Measurements from ENCODE around the gene CREM. TPM values are rescaled to one million over a fixed set of nuclear protein-coding genes. Genes with fewer than 3 reads are reported as not detected.

The CREM gene
- total and polyA plus RNA-seq, 2 of the 8 experiments (the other 6 are each of a cell fraction or from before 2014, with no cell fraction given), result 18.7 to 21.9 TPM

- TF ChIP-seq EZH2 (IDR thresholded peaks at IDR 0.05; ENCODE audit: low read depth, low read length, severe bottlenecking) (no peak), EGR1 (IDR thresholded peaks at IDR 0.05; ENCODE audit: borderline replicate concordance, low read depth, low read length) (no peak), HDAC6 (IDR thresholded peaks at IDR 0.05; ENCODE audit: low read depth, low read length) (no peak), CHD7 (IDR thresholded peaks at IDR 0.05; ENCODE audit: insufficient replicate concordance, low read length) (no peak), PHF8 (conservative IDR thresholded peaks at IDR 0.05; ENCODE audit: low read depth, low read length) (no peak), CTBP2 (IDR thresholded peaks at IDR 0.05; ENCODE audit: borderline replicate concordance, insufficient read depth, insufficient read length, low read length) (no peak), CBX5 (IDR thresholded peaks at IDR 0.05; ENCODE audit: low read depth, low read length) (no peak)
Observed at GRCh38 chr10:35103882-35104281, 22.8 kb upstream of the CREM start (continued).
